BJ (cell line): Measurements from ENCODE around the gene TM9SF2. TPM values are rescaled to one million over a fixed set of nuclear protein-coding genes. Genes with fewer than 3 reads are reported as not detected.
"Not testable (repeated sequence)": the region's sequence is repeated elsewhere in the genome, so short reads cannot be mapped to it uniquely, and the experiment has no call there.

ENCODE experiments used
- CTCF ChIA-PET: fragments of 350-600 bp; formaldehyde crosslinking; extraction: SDS; loops from one replicate; lab custom pipeline; 2021; ENCODE audit warnings: antibody characterized with exemption, inconsistent platforms; lab: Yijun Ruan, JAX
- POLR2A ChIA-PET: fragments of 300-600 bp; sonication (Branson Sonifier 250); formaldehyde crosslinking; extraction: SDS; loops from one replicate; lab custom pipeline; 2021; ENCODE audit warnings: antibody characterized with exemption; lab: Charles Lee
- DNase-seq: peaks from one replicate; pipeline ENCODE4 v3.0.0-alpha.2; 2011; ENCODE audit warnings: low read depth
- H3K27me3 ChIP-seq: 2 replicates; pipeline ENCODE4 v1.6.0; 2011; ENCODE audit warnings: low read length; ENCODE audit not compliant: control insufficient read depth, insufficient read depth
- H3K36me3 ChIP-seq: 2 replicates; pipeline ENCODE4 v1.5.1; 2011; ENCODE audit warnings: low read length; ENCODE audit not compliant: control insufficient read depth, insufficient read depth
- H3K4me3 ChIP-seq: 2 replicates; pipeline ENCODE4 v1.5.1; 2011; ENCODE audit warnings: low read depth, mild to moderate bottlenecking, control low read depth, low read length
- polyA plus RNA-seq: library from polyadenylated mRNA; depleted of rRNA; stranded (reverse); fragments of >200 nt; gene quantifications from 2 replicates; pipeline ENCODE4 v1.2.3, GENCODE V29; 2011
- TF ChIP-seq, protein P1 (sequence below): IDR thresholded peaks from 2 replicates; pipeline ENCODE4 v1.5.1; 2011; ENCODE audit warnings: low read depth, mild to moderate bottlenecking, control low read depth, inconsistent platforms, low read length, moderate library complexity; ENCODE audit not compliant: insufficient read depth

The TM9SF2 gene
- polyA plus RNA-seq, 1 experiment, result 62.0 TPM

GRCh38 chr13:99481366-99481765, 19.9 kb upstream of the TM9SF2 start:
- Histone ChIP-seq H3K4me3 (no peak overlapping the region), H3K27me3 (no peaks in the 10 kb centered on the region; the same call in 1 of the 2 replicates), H3K36me3 (no peaks in the 10 kb centered on the region)
- POLR2A ChIA-PET, result no interaction called here
- CTCF ChIA-PET, result no interaction called here
- TF ChIP-seq, protein P1, sequence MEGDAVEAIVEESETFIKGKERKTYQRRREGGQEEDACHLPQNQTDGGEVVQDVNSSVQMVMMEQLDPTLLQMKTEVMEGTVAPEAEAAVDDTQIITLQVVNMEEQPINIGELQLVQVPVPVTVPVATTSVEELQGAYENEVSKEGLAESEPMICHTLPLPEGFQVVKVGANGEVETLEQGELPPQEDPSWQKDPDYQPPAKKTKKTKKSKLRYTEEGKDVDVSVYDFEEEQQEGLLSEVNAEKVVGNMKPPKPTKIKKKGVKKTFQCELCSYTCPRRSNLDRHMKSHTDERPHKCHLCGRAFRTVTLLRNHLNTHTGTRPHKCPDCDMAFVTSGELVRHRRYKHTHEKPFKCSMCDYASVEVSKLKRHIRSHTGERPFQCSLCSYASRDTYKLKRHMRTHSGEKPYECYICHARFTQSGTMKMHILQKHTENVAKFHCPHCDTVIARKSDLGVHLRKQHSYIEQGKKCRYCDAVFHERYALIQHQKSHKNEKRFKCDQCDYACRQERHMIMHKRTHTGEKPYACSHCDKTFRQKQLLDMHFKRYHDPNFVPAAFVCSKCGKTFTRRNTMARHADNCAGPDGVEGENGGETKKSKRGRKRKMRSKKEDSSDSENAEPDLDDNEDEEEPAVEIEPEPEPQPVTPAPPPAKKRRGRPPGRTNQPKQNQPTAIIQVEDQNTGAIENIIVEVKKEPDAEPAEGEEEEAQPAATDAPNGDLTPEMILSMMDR, result no peak
- DNase-seq, result no peak

DNA sequence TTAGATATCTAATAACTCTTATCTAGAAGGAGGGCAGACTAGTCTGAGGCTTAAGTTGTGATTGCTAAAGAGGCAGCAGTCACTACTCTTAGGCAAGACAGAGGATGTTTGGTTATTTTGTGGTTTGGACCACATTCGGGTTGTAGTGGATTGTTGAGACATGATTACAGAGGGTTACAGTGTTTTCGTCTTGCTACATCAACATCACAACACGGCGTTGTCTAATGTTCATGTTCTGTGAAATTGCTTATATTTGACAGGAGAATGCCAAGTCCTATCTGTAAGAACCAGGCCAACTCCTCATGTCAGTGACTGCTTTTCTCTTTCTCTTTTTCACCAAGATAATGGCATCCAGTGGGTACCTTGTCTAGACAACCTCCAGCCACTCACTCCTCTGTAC, 16.8 kb upstream of the TM9SF2 start:
- DNase-seq, result no peak
- no peaks in the 10 kb centered on the region; the same call in 1 of the 2 replicates for H3K27me3 ChIP-seq
- CTCF ChIA-PET, result no interaction called here
- POLR2A ChIA-PET, result no interaction called here
- TF ChIP-seq, protein P1, result no peak
- no peak overlapping the region for H3K4me3 ChIP-seq
- no peaks in the 10 kb centered on the region for H3K36me3 ChIP-seq

GRCh38 chr13:99486996-99487395, 14.3 kb upstream of the TM9SF2 start:
- Histone ChIP-seq H3K27me3 (no peaks in the 10 kb centered on the region; the same call in 1 of the 2 replicates), H3K4me3 (no peak overlapping the region), H3K36me3 (no peaks in the 10 kb centered on the region)
- CTCF ChIA-PET, result interaction anchor here (1.5 kb wide), 1 partner anchor 50 kb away, joined by 4 read pairs; no protein-coding TSS in a partner anchor
- POLR2A ChIA-PET, result no interaction called here
- TF ChIP-seq, protein P1, result no peak
- DNase-seq, result no peak

GRCh38 chr13:99489028-99489427, 12.2 kb upstream of the TM9SF2 start:
- no peak overlapping the region for H3K4me3 ChIP-seq
- no peak for DNase-seq
- H3K36me3 ChIP-seq, result no peaks in the 10 kb centered on the region
- ChIA-PET CTCF (interaction anchor here (1.3 to 1.4 kb wide), 3 partner anchors 16 to 53 kb away, joined by 3 read pairs; no protein-coding TSS in a partner anchor), POLR2A (no interaction called here)
- no peaks in the 10 kb centered on the region; the same call in 1 of the 2 replicates for H3K27me3 ChIP-seq
- TF ChIP-seq, protein P1, result no peak

GRCh38 chr13:99491750-99492149, 9.5 kb upstream of the TM9SF2 start:
- POLR2A ChIA-PET, H3K27me3 ChIP-seq, H3K36me3 ChIP-seq, DNase-seq, H3K4me3 ChIP-seq, CTCF ChIA-PET: not testable (repeated sequence)
